Activated T-cell treated with anti-CD3 and anti-CD28 coated beads for 24 hours (primary cell): ENCODE measurements around the gene LRP5.
A peak's percentile ranks its signal among the peaks of the same experiment; 100 is the strongest.
"Not testable (repeated sequence)": the region's sequence is repeated elsewhere in the genome, so short reads cannot be mapped to it uniquely, and the experiment has no call there.

Source experiments
- DNase-seq: peaks from one replicate; pipeline ENCODE4 v3.0.0-alpha.2; 2020; ENCODE audit warnings: low read depth

Gene LRP5

DNA sequence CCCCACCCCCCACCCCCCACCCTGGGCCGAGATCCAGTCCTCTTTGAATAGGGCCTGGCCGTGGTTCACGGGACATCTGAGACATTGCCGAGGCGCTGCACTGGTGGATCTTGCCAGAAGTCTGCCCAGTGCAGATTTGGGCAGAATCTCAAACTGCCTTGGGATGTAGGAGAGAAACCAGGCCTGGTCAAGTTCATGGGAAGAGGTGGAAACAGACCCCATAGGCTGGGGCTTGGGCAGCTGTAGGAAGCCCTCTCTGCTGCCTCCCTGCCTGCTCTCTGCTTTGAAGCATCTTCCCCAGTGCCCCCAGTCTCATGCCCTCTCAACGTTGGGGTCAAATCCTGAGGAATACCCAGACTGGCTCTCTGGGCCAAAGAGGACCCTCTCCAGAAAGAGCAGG, 132.2 kb downstream of the LRP5 start:
- DNase-seq = no peak

DNA sequence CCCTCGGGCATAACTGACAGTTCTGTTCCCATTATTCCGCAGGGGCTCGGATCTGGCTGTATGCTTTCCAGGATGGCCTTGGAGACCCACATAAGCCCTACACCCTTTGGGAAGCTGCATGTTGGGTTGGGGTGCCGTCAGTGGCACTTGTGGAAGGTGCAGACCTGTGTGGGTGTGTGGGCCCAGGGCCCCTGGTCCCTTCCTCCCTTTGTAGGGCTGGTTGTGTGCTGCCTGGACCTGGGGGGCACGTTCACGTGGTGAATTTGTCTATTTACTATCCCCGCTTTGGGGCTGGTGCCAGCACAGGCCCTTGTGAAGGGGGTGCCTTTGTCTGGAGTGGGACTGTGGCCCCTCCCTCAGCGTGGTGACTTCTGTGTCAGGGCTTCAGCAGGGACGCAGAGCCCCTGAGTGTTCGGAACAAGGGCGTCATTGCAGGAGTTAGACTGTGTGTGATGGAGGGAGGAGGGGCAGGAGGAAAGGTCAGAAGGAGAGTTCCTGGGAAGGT, 133.2 kb downstream of the LRP5 start:
- no peak for DNase-seq

DNA sequence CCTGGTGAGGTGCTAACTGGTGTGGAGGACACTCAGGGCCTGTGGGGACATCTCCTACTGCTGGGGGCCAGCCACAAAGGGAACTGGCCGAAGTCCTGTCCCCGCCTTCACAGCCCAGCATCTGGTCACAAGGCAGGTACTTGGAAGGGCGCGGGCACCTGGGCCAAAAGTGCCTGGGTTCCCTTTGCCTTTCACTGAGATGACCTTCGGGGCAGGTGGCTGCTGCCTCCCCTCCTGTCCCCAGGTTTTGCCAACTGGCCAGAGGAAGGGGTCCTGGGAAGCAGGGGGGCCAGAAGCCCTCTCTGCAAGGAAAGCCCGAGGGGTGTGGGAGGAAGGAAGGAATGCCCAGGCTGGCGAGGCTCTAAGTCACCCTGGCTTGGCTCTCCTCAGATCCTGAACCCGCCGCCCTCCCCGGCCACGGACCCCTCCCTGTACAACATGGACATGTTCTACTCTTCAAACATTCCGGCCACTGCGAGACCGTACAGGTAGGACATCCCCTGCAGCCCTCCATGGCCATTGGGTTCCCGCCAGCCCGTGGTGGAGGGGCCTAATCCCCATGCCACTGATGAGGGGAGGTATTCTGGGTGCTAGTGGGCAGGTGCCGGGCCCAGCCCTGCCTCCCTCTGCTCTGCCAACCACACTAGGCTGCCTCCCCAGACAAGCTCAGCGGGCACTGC, 133.8 kb downstream of the LRP5 start:
- no peak for DNase-seq

DNA sequence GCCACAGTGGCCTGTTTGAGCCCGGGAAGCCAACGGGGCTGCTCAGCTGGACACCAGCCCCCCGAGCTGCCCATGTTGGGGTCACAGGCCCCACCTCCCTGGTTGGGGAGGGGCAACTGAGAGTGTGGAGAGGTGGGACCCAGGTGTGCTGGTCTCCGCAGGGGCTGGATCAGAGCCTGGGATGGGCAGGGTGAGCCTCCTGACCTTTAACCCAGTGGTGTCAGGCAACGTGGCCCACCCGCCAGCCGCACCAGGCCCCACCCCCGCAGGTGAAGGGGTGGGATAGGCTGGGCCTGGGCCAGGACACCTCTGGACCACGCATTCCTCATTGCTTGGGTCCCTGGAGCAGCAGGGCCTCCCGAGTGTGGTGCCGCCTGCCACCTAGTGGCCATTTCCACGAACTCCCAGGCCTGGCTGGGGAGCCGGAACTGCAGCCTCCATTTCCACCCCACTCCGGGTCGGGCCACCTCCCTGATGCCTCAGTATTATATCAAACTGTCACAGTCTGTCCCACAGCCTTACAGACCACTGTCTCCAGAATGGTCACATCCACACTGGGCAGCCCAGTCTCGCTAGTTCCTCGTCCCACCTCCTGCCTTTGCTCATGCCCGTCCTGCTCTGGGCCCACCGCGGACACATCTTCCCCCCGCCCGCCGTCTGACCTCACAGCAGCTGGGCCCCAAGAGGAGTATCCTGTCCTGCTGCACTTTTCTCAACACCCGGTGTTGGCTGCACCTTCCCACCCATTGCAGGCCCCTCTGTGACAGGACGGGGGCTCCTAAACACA, 134.8 kb downstream of the LRP5 start:
- DNase-seq = peak; percentile 64

DNA sequence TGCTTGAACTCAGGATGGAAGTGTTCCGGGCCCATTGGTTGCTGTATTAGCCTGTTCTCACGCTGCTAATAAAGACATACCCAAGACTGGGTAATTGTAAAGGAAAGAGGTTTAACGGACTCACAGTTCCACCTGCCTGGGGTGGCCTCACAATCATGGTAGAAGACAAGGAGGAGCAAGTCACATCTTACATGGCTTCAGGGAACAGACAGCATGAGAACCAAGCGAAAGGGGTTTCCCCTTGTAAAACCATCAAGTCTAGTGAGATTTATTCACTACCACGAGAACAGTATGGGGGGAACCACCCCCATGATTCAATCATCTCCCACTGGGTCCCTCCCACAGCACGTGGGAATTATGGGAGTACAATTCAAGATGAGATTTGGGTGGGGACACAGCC, 135.5 kb downstream of the LRP5 start:
- DNase-seq = not testable (repeated sequence)

DNA sequence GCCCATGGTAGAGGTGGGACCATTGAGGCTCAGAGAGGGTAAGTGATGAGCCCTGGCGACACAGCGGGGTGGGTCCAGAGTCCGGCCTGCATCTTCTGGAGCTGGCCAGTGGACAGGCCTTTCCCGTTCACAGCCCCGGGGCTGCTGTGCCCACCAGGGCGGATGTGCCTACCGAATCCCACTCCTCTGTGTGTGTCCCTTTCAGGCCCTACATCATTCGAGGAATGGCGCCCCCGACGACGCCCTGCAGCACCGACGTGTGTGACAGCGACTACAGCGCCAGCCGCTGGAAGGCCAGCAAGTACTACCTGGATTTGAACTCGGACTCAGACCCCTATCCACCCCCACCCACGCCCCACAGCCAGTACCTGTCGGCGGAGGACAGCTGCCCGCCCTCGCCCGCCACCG, 136.2 kb downstream of the LRP5 start:
- no peak for DNase-seq

DNA sequence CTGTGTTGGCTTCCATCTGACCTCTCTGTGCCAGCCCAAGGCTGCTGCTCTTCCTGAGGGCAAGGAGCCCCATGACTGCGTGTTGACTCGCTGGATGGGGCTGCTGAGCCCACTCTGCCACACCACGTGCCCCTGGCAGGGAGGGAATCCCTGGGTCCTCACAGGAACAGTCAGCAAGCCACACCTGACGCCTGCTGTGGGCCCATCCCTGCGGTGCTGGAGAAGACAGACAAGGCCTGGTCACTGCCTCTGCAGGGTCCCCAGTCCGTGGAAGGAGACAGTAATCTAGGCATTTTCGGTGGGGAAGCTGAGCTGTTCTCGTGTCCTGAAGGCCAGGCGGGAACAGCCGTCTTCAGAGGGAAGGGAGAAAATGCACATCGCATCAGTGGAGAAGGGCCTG, 137.6 kb downstream of the LRP5 start:
- DNase-seq = no peak

DNA sequence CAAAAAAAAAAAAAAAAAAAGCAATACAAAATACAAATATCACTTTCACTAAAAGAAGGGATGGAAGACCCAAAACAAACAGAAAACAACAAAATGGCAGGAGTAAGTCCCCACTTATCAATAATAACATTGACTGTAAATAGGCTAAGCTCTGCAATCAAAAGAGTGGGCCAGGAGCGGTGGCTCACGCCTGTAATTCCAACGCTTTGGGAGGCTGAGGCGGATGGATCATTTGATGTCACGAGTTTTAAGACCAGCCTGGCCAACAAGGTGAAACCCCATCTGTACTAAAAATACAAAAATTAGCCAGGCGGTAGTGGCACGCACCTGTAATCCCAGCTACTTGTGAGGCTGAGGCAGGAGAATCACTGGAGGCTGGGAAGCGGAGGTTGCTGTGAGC, 138.3 kb downstream of the LRP5 start:
- DNase-seq = no peak

DNA sequence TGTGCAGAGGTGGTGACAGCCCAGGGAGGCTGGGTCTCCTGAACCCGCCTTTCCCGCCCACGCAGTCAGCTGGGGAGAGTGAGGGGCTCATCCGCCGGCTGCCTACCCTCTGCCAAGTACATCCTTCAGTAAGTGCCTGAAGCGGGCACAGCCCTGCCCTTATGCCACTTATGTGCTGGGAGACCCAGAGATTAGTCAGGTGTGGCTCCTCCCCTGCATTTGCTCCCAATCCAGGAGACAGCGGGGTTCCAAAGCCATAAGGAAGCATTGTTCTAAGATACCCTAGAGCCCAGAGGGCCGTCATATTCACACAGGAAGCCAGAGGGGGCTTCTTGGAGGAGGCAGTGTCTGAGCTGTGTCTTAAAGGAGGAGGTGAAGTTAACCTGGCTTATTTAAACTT, 142.4 kb downstream of the LRP5 start:
- no peak for DNase-seq

DNA sequence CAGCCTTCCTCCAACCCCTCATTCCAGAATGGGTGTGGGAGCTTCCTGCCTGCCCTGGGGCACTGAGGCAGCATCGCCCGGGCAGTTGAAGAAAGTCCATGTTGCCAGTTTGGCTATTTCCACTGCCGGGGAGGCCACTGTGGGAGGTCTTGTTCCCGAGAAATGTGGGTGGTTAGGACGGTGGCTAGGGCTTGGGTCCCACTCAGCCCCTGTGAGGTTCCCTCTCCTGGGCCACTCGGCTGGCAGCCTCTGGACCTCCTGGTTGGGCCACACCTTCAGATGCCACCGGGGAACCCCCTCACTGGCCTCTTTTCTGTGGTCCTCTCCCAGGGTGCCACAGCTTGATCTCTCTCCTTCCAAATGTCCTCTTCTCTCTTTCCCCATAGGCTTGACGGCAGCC, 143.1 kb downstream of the LRP5 start:
- DNase-seq = no peak

DNA sequence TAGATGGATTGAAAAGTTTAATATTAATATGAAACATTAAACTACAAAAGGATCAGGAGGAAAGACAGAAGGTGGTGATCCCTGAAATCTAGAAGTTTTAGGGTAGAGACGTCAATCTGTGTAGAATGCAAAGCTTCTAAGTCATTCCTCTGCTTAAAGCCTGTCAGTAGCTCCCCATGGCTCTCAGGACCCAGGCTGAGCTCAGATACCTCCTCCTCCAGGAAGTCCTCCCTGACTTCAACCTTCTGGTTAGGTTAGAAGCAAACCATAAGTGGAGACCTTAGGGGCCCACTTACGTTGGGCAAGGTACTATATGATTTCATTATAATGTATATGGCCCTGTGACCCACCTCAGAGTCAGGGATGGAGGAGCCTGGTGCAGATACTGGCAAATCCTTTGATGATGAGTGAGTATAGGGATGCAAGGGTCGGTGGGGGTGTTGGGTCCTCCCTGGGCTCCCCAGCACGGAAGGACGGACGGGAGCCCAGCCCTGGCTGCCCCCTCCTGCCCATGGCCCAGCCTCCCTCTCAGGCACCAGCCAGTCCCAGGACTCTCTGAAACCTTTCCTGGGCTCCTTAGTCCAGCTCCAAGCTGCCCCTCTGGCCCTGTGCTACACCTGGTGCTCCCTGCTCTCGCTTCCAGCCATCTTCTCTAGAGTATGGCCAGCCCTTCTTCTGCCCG, 145.0 kb downstream of the LRP5 start:
- no peak for DNase-seq

DNA sequence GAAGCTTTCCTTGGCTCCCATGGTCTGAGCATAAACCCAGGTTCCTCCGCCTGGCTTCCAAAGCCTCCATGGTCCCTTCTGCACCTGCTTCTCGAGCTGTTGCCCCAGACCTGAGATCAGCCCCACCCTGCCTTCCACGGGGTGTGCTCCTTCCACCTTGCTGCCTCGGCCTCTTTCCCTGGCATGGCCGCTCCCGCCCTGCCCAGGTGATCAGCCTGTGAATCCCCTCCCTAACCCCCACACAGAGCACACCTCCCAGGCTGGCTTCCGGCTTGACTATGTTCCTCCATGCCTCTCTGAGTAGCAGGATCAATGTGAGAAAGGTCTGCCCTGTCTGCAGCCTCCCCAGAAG, 145.5 kb downstream of the LRP5 start:
- DNase-seq = no peak

DNA sequence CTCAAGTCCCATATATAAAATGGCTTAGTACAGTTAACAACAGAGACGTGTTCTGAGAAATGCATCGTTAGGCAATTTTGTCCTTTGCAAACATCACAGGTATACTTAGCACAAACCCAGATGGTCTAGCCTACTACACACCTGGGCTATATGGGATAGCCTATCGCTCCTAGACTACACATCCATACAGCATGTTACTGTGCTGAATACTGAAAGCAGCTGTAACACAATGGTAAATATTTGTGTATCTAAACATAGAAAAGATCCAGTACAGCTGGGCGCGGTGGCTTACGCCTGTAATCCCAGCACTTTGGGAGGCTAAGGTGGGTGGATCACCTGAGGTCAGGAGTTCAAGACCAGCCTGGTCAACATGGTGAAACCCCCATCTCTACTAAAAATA, 145.9 kb downstream of the LRP5 start:
- DNase-seq = not testable (repeated sequence)

DNA sequence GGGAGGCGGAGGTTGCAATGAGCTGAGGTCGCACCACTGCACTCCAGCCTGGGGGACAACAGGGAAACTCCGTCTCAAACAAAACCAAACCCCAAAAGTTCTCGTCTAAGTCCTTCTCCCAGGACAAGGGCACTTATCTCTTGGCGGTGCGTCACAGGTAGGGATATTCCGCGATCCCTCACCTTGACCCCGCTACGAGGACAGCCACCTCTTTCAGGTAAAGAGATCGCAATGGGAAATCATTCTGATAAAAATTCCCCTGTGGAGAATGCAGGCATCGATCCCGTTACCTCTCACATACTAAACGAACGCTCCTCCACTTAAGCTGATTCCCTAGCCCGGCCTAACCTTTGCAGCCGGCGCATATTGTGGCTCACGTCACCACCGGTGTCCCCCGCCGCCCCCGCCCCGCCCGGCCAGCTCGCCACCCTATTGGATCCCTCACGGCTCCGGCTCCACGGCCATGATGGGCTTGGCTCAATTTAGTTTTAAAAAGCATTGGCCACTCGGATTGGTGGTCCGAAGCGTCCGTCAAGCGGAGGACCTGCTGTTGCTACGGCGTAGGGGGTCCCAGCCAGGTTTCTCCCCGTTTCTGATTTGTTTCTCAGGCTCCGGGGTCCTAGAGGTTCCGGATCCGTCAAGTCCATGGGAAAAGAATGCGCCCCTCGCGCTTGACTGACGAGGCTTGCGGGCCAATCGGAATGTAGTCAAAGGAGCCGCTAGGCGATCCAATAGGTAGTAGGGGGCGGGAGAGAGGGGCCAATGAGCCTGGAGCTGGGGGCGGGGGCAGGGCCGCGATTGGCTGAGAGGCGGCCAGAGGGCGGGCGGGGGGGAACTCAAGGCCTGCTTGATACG, 147.7 kb downstream of the LRP5 start:
- peak; percentile 95 for DNase-seq

DNA sequence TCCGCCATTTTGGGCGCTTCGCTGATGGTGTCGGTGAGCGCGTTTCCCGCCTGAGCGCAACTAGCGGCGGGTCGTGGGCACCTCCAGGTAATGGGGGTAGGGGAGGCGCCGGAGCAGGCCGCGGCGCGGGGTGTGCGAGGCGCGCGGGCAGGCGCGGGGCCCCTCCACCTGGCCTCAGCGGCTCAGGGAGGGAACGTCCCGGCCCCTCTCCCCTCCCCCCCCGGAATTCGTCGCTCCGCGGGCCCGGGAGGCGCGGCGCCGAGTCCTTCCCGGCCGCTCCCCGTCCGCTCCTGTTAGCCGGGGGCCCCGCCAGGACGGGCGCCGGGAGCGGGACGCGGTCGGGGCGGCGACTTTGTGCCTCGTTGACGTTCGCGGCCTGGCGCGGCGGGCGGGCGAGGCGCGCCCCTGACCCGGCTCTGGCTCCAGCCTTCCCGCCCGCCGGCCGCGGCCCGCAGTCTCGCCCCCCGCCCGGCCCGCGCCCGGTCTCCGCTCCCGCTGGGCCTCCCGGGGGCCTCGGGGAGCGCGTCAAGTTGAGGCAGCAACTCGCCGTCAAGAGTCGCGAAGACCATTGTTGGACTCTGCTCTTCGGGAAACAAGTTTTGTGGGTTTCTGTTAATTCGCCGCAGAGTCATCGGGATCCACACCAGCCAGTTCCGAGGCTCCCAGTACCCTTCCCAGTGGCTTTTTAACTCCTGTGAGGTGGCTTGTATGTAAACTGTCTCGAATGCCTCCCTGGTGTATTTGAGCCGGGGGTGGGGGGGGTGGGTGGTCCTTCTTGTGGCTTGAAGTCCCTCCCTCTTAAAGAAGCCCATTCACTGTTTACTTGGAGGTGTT, 148.6 kb downstream of the LRP5 start, which contains the start of gene PPP6R3:
Gene PPP6R3, plus strand, starts transcription at position 12 of the 834 bp plus-strand sequence. CDS start 76,913 bp downstream, outside the sequence.
- DNase-seq = no peak

DNA sequence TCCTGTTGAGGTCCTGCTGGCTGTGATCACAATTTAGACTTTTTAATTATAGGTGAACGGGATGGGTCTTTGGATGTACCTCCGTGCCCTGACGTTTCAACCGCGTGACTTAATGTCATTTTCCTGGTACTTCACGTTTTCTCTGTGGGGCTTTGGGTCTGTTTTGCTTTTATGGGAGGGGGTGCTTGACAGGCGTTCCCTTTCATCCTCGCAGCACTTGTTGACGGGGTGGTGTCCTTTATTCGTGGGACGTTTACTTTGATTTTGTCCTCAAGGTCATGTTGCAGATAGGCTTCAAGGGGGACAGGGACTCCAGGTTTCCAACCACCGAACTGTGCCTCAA, 149.2 kb downstream of the LRP5 start:
- DNase-seq = no peak

DNA sequence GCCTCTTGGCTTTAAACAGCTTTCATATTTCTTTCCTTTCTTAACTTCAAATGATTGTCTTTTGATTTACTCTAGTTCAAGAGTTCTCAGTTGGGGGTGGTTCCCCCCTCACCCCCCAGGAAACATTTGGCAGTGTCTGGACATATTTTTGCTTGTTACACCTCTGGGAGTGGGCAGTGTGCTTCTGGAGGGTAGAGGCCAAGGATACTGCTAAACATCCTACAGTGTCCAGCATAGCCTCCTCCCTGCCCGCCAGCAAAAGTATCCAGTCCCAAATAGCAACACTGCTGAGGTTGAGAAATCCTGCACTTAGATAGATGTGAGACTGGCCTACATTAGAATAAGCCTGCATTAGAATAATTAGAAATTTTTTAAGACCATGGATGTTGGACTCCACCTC, 151.3 kb downstream of the LRP5 start:
- no peak for DNase-seq

DNA sequence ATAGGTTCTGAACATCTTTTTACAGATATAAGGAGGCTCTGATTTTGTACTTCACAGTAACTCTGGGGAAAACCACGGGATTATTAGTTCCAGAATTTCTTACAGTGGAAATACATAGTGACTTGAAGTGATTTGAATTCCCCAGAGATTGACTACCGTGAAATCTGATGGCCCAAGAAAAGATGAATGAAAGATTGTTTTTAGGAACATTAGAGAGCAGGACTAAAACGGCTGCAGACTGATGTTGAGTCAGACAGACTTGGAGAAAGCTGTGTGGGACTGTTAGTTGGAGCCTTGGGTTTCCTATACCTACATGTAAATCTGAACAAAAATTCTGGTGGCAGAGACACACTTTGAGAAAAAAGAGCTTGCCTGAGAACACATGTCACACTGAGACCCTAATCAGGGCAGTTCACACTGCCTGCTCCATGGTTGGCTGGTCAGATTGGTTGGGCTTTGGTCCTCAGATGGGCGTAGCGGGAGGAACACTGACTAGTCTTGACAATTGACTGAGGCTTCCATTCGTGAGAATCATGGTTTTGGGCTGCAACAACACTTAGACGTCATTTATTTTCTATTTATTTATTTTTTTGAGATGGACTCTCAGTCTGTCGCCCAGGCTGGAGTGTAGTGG, 154.9 kb downstream of the LRP5 start:
- DNase-seq = no peak

DNA sequence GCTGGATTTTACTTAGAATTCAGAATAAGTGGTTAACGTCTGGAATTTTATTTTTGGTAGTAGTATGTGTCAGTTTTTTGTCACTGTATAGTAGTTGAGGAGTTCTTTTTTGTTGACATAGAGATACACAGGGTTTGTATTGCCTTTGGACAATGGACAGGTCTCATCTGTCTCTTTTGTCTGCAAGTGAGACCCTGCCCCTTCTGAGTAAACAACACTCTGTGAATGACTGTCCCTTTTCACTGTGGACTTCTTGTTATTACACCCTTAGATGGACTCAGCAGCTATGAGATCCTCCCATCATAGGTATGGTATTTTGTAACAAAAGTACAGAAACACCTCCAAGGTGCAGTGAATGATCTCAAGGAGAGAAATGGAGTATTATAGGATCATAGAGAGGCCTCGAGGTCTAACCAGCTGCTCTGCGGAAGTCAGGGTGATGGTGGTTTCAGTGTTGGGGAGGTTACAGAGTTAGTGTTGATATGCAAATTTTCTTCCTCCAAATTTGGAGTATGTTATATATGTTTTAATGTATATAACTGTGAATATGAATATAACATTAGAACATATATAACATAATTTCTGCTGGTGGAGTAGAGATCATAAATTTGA, 155.9 kb downstream of the LRP5 start:
- no peak for DNase-seq

DNA sequence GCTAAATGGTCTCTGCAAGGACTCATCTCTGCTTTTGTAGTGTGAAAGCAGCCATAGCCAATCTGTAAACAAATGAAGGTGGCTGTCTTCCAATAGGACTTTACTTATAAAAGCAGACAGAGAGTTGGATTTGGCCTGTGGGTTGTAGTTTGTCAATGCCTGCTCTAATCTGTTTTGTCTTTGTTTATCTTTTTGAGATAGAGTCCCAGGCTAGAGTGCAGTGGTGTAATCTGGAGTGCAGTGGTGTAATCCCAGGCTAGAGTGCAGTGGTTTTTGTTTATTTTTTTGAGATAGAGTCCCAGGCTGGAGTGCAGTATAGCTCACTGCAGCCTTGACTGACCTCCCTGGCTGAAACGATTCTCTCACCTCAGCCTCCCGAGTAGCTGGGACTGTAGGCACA, 156.7 kb downstream of the LRP5 start:
- no peak for DNase-seq
